H1 (cell line): ENCODE results near the gene PDE8A. TPM values are rescaled to one million over a fixed set of nuclear protein-coding genes. Genes with fewer than 3 reads are reported as not detected.

Experiments
- CTCF ChIA-PET: fragments of 300-600 bp; sonication (Branson Sonifier 250); formaldehyde crosslinking; loops from one replicate; lab custom pipeline; 2021; ENCODE audit not compliant: partially characterized antibody; lab: Charles Lee
- POLR2A ChIA-PET: fragments of 300-600 bp; sonication (Branson Sonifier 250); formaldehyde crosslinking; loops from one replicate; lab custom pipeline; 2021; ENCODE audit warnings: inconsistent platforms; ENCODE audit not compliant: partially characterized antibody; lab: Charles Lee
- DNase-seq, 2 experiments: peaks; one replicate each; pipeline versions ENCODE4 v3.0.0 to v3.0.0-alpha.2; 2010 to 2022; ENCODE audit warnings: low spot score in 2 of 2, low read depth in 1 of 2, mixed read lengths in 1 of 2
- FAIRE-seq: peaks from 2 replicates; lab custom pipeline; 2011; peaks lifted over from hg19 to GRCh38; lab: Jason Lieb, UNC
- H2AFZ ChIP-seq: 2 replicates; pipeline ENCODE4 v1.8.1; 2012; ENCODE audit warnings: low read length, inconsistent platforms
- H2AK5ac ChIP-seq: 2 replicates; pipeline ENCODE4 v1.6.1; 2013; ENCODE audit warnings: low read depth, low read length
- H2BK120ac ChIP-seq: replicated peaks from 2 replicates; pipeline ENCODE3; 2013; ENCODE audit warnings: low read depth, low read length, inconsistent platforms
- H2BK12ac ChIP-seq: 2 replicates; pipeline ENCODE4 v1.6.1; 2013; ENCODE audit warnings: low read depth, low read length
- H2BK15ac ChIP-seq: 2 replicates; pipeline ENCODE4 v1.6.1; 2013; ENCODE audit warnings: low read length
- H2BK20ac ChIP-seq: 2 replicates; pipeline ENCODE4 v1.6.1; 2013; ENCODE audit warnings: low read length
- H2BK5ac ChIP-seq: 2 replicates; pipeline ENCODE4 v1.6.1; 2013; ENCODE audit warnings: low read depth, low read length
- H3K14ac ChIP-seq: 2 replicates; pipeline ENCODE4 v1.6.1; 2013; ENCODE audit warnings: inconsistent platforms; ENCODE audit not compliant: insufficient read length
- H3K18ac ChIP-seq: 2 replicates; pipeline ENCODE4 v1.6.1; 2013; ENCODE audit warnings: low read length; ENCODE audit errors: extremely low read depth
- H3K23ac ChIP-seq: 2 replicates; pipeline ENCODE4 v1.6.1; 2013; ENCODE audit warnings: inconsistent platforms; ENCODE audit not compliant: insufficient read length
- H3K23me2 ChIP-seq: 2 replicates; pipeline ENCODE4 v1.6.1; 2013; ENCODE audit warnings: low read depth, low read length
- H3K27ac ChIP-seq: 2 replicates; pipeline ENCODE4 v1.6.1; 2011; ENCODE audit warnings: low read depth, low read length, inconsistent platforms
- H3K27me3 ChIP-seq, 4 experiments: replicated peaks in 1 of 4; 1 replicate in 1 of 4; 2 replicates in 3 of 4; pipeline versions ENCODE4 v1.6.1 to v1.8.1; 2011 to 2013; ENCODE audit warnings: low read length in 3 of 4, mild to moderate bottlenecking in 3 of 4, inconsistent platforms in 2 of 4, mixed read lengths in 2 of 4, moderate library complexity in 1 of 4; ENCODE audit not compliant: control insufficient read depth in 3 of 4, insufficient read depth in 3 of 4; ENCODE audit errors: extremely low read depth in 1 of 4
- H3K36me3 ChIP-seq, 4 experiments: 2 replicates each; pipeline versions ENCODE4 v1.6.1 to v1.8.1; 2011 to 2013; ENCODE audit warnings: mild to moderate bottlenecking in 4 of 4, low read length in 3 of 4, moderate library complexity in 2 of 4, control low read depth in 1 of 4, inconsistent platforms in 1 of 4; ENCODE audit not compliant: insufficient read depth in 4 of 4, control insufficient read depth in 2 of 4
- H3K4ac ChIP-seq: replicated peaks from 2 replicates; pipeline ENCODE3; 2013; ENCODE audit warnings: low read length, low read depth, mixed read lengths, inconsistent platforms; ENCODE audit not compliant: insufficient read length
- H3K4me1 ChIP-seq, 4 experiments: replicated peaks in 1 of 4; 1 replicate in 1 of 4; 2 replicates in 3 of 4; pipeline versions ENCODE4 v1.6.1 to v1.8.1; 2011 to 2013; ENCODE audit warnings: low read length in 3 of 4, inconsistent platforms in 2 of 4, mixed read lengths in 1 of 4; ENCODE audit not compliant: insufficient read depth in 4 of 4, control insufficient read depth in 3 of 4
- H3K4me2 ChIP-seq, 2 experiments: 2 replicates each; pipeline versions ENCODE4 v1.6.1 to v1.8.1; 2011 to 2013; ENCODE audit warnings: low read depth in 2 of 2, low read length in 2 of 2, control low read depth in 1 of 2, inconsistent platforms in 1 of 2, mild to moderate bottlenecking in 1 of 2; ENCODE audit not compliant: insufficient read depth in 1 of 2
- H3K4me3 ChIP-seq, 4 experiments: fragments of 200-600, 300-600 bp in 1 of 4; sonication (generic), shearing (Covaris generic), sonication (Bioruptor Twin) in 1 of 4; 2 replicates each; pipeline versions ENCODE4 v1.5.1 to v1.8.1; 2011 to 2016; ENCODE audit warnings: low read length in 4 of 4, low read depth in 3 of 4, control low read depth in 2 of 4, inconsistent platforms in 2 of 4, mild to moderate bottlenecking in 2 of 4, mixed read lengths in 1 of 4, moderate library complexity in 1 of 4; ENCODE audit not compliant: insufficient read depth in 2 of 4; ENCODE audit errors: extremely low read depth in 1 of 4
- H3K56ac ChIP-seq: replicated peaks from 2 replicates; pipeline ENCODE3; 2013; ENCODE audit warnings: low read depth, mild to moderate bottlenecking, mixed read lengths, low read length, inconsistent platforms; ENCODE audit not compliant: insufficient read length
- H3K79me1 ChIP-seq: 2 replicates; pipeline ENCODE4 v1.6.1; 2013; ENCODE audit warnings: low read depth, low read length, control low read depth
- H3K79me2 ChIP-seq, 2 experiments: 2 replicates each; pipeline versions ENCODE4 v1.6.1 to v1.8.1; 2012 to 2013; ENCODE audit warnings: low read length in 2 of 2, mild to moderate bottlenecking in 2 of 2, inconsistent platforms in 1 of 2; ENCODE audit not compliant: insufficient read depth in 2 of 2, control insufficient read depth in 1 of 2
- H3K9ac ChIP-seq, 4 experiments: replicated peaks in 1 of 4; 1 replicate in 1 of 4; 2 replicates in 3 of 4; pipeline versions ENCODE4 v1.6.1 to v1.8.1; 2011 to 2013; ENCODE audit warnings: low read depth in 3 of 4, low read length in 3 of 4, control low read depth in 2 of 4, mild to moderate bottlenecking in 2 of 4, moderate library complexity in 2 of 4, inconsistent platforms in 1 of 4; ENCODE audit errors: extremely low read depth in 1 of 4
- H3K9me3 ChIP-seq, 2 experiments: 2 replicates each; pipeline versions ENCODE4 v1.6.1 to v1.8.1; 2012 to 2013; ENCODE audit warnings: mild to moderate bottlenecking in 2 of 2, moderate library complexity in 2 of 2, control low read depth in 1 of 2, inconsistent platforms in 1 of 2, low read depth in 1 of 2, low read length in 1 of 2, mixed read lengths in 1 of 2; ENCODE audit not compliant: insufficient read depth in 2 of 2
- H4K20me1 ChIP-seq, 2 experiments: replicated peaks in 1 of 2; 2 replicates each; pipeline versions ENCODE3 to v1.8.1; 2011 to 2013; ENCODE audit warnings: inconsistent platforms in 2 of 2, low read length in 2 of 2, mild to moderate bottlenecking in 1 of 2; ENCODE audit not compliant: insufficient read depth in 2 of 2, control insufficient read depth in 1 of 2
- H4K5ac ChIP-seq: 2 replicates; pipeline ENCODE4 v1.6.1; 2013; ENCODE audit warnings: low read length, low read depth, mixed read lengths, inconsistent platforms; ENCODE audit not compliant: insufficient read length
- H4K8ac ChIP-seq: 2 replicates; pipeline ENCODE4 v1.8.0; 2013; ENCODE audit warnings: mild to moderate bottlenecking, moderate library complexity, low read length, inconsistent platforms; ENCODE audit not compliant: insufficient read depth; ENCODE audit errors: extremely low read depth
- H4K91ac ChIP-seq: replicated peaks from 2 replicates; pipeline ENCODE3; 2013; ENCODE audit warnings: low read length, mixed read lengths, inconsistent platforms; ENCODE audit not compliant: insufficient read length
- ASH2L ChIP-seq: fragments of 200-600, 300-600 bp; sonication (generic); IDR thresholded peaks from one replicate; pipeline ENCODE4 v1.7.1; 2017; ENCODE audit warnings: low read length
- ATF2 ChIP-seq: IDR thresholded peaks from 2 replicates; pipeline ENCODE4 v1.6.1; 2012; ENCODE audit warnings: low read length, inconsistent platforms
- BCL11A ChIP-seq, 2 experiments: IDR thresholded peaks; one replicate each; pipeline ENCODE4 v1.6.1; 2011; ENCODE audit warnings: low read depth in 2 of 2, low read length in 2 of 2, mild to moderate bottlenecking in 2 of 2
- CHD2 ChIP-seq: IDR thresholded peaks from 2 replicates; pipeline ENCODE4 v1.6.1; 2012; ENCODE audit warnings: low read length, improper control_type of control experiment
- EP300 ChIP-seq, 2 experiments: IDR thresholded peaks; 1 replicate in 1 of 2; 2 replicates in 1 of 2; pipeline ENCODE4 v1.6.1; 2011 to 2012; ENCODE audit warnings: low read depth in 2 of 2, low read length in 2 of 2, mild to moderate bottlenecking in 2 of 2, borderline replicate concordance in 1 of 2, inconsistent platforms in 1 of 2, moderate library complexity in 1 of 2
- GABPA ChIP-seq: IDR thresholded peaks from 2 replicates; pipeline ENCODE4 v1.6.1; 2011; ENCODE audit warnings: mild to moderate bottlenecking, low read length, moderate library complexity, borderline replicate concordance; ENCODE audit not compliant: insufficient read depth
- HDAC6 ChIP-seq: IDR thresholded peaks from one replicate; pipeline ENCODE4 v1.7.1; 2012; ENCODE audit warnings: low read depth, mild to moderate bottlenecking, inconsistent platforms, low read length, moderate library complexity
- RBBP5 ChIP-seq: IDR thresholded peaks from 2 replicates; pipeline ENCODE4 v1.7.1; 2012; ENCODE audit warnings: low read depth, mild to moderate bottlenecking, inconsistent platforms, low read length, moderate library complexity, borderline replicate concordance
- SP1 ChIP-seq: IDR thresholded peaks from 2 replicates; pipeline ENCODE4 v1.6.1; 2011; ENCODE audit warnings: low read depth, low read length
- SP4 ChIP-seq: IDR thresholded peaks from 2 replicates; pipeline ENCODE4 v1.6.1; 2012; ENCODE audit warnings: low read length, inconsistent platforms
- SRF ChIP-seq: IDR thresholded peaks from 2 replicates; pipeline ENCODE4 v1.6.1; 2011; ENCODE audit warnings: mild to moderate bottlenecking, low read depth, low read length, moderate library complexity
- TAF7 ChIP-seq: optimal IDR thresholded peaks from 2 replicates; pipeline ENCODE3; 2011; ENCODE audit warnings: low read depth, mild to moderate bottlenecking, inconsistent platforms, low read length, moderate library complexity, borderline replicate concordance
- TBP ChIP-seq: IDR thresholded peaks from 2 replicates; pipeline ENCODE4 v1.6.1; 2011; ENCODE audit warnings: low read depth, low read length, improper control_type of control experiment
- WGBS, 2 experiments: shearing (Covaris generic) in 1 of 2; methylation state at CpG; one replicate each; pipeline versions ENCODE4 v1.1.6 to v1.1.7; 2013 to 2015; ENCODE audit warnings: low lambda C conversion rate in 2 of 2, mixed read lengths in 2 of 2, inconsistent platforms in 1 of 2, low coverage in 1 of 2, missing lambda C conversion rate in 1 of 2; ENCODE audit not compliant: insufficient replicate concordance in 2 of 2, insufficient coverage in 1 of 2, insufficient read length in 1 of 2; ENCODE audit errors: extremely low coverage in 1 of 2, missing lambda C conversion rate in 1 of 2; 5-methylcytosine and 5-hydroxymethylcytosine counted together
- polyA plus RNA-seq, 7 experiments: library from polyadenylated mRNA; depleted of rRNA in 3 of 7; stranded (reverse) in 5 of 7; unstranded in 2 of 7; fragments of >200 nt in 5 of 7; fragments of 200-250 nt in 2 of 7; gene quantifications; 1 replicate in 5 of 7; 2 replicates in 1 of 7; 4 replicates in 1 of 7; pipeline versions ENCODE4 v1.2.1 to v1.2.3, GENCODE V29; 2011 to 2013; ENCODE audit warnings: missing spikeins in 2 of 7, mixed read lengths in 2 of 7
- total RNA-seq: library from RNA; stranded (reverse); fragmentation: NEBNext Ultra II Directional; extraction: Animal tissue kit (Norgen Biotek cat#: 25700); gene quantifications from 2 replicates; pipeline ENCODE4 v1.2.1, GENCODE V29; 2021

PDE8A gene
- total and polyA plus RNA-seq, 2 of the 8 experiments (the other 6 are each of a cell fraction or from before 2014, with no cell fraction given), result 6.9 to 7.8 TPM

- no peaks in the 10 kb centered on the region for H3K4me1 ChIP-seq
- H3K79me1 ChIP-seq, result no peaks in the 10 kb centered on the region
- no peak overlapping the region for H2BK120ac ChIP-seq
- no peaks in the 10 kb centered on the region for H3K23me2 ChIP-seq
- H3K9me3 ChIP-seq, result no peaks in the 10 kb centered on the region
- H3K4me3 ChIP-seq, result no peak overlapping the region
- H2AFZ ChIP-seq, result no peak overlapping the region
- ChIA-PET CTCF (interaction anchor here (1.1 to 1.8 kb wide), 3 partner anchors 9 to 155 kb away, joined by 3 to 8 read pairs (median 3); no protein-coding TSS in a partner anchor), POLR2A (interaction anchor here (0.6 kb wide), 1 partner anchor 318 kb away, joined by 3 read pairs; no protein-coding TSS in a partner anchor)
- no peak for DNase-seq
- H3K27ac ChIP-seq, result no peak overlapping the region
- H3K4me2 ChIP-seq, result no peak overlapping the region
- H2BK12ac ChIP-seq, result no peak overlapping the region
- no peak overlapping the region for H2BK20ac ChIP-seq
- no peak overlapping the region for H4K8ac ChIP-seq
- H3K4ac ChIP-seq, result no peak overlapping the region
- no peak overlapping the region for H3K18ac ChIP-seq
- no peaks in the 10 kb centered on the region for H4K20me1 ChIP-seq
- H4K91ac ChIP-seq, result no peak overlapping the region
- FAIRE-seq, result no peak
- no peak overlapping the region for H4K5ac ChIP-seq
- H3K9ac ChIP-seq, result no peak overlapping the region
- no peak overlapping the region for H2AK5ac ChIP-seq
- no peak overlapping the region for H3K14ac ChIP-seq
- no peaks in the 10 kb centered on the region for H3K36me3 ChIP-seq
- 83% methylated on average over 4 of the region's 4 CpGs; no CpG with 5 or more reads in 1 of the 2 experiments for whole genome bisulfite sequencing, 2 experiments
- no peak overlapping the region for H2BK15ac ChIP-seq
- H3K23ac ChIP-seq, result no peak overlapping the region
- H3K27me3 ChIP-seq, result no peaks in the 10 kb centered on the region
- no peak overlapping the region for H3K56ac ChIP-seq
- no peaks in the 10 kb centered on the region for H3K79me2 ChIP-seq
- H2BK5ac ChIP-seq, result no peak overlapping the region
- TF ChIP-seq HDAC6 (no peak), TBP (no peak), SP4 (no peak), SP1 (no peak), BCL11A (IDR thresholded peaks at IDR 0.05; ENCODE audit: low read depth in 2 of 2, low read length in 2 of 2) (no peak), CHD2 (no peak), ASH2L (no peak), ATF2 (no peak), GABPA (no peak), RBBP5 (no peak), EP300 (IDR thresholded peaks at IDR 0.05; ENCODE audit: borderline replicate concordance in 1 of 2, low read depth in 2 of 2, low read length in 2 of 2) (no peak), TAF7 (no peak), SRF (no peak)
Observed at GRCh38 chr15:85013785-85014184, 32.1 kb downstream of the PDE8A start.
